Measurements from ENCODE around the gene A2M. TPM values are rescaled to one million over a fixed set of nuclear protein-coding genes. Genes with fewer than 3 reads are reported as not detected.

A2M gene
- total RNA-seq, 4 donors from 2014 or later = 316 to 600 (median 331) TPM

DNA sequence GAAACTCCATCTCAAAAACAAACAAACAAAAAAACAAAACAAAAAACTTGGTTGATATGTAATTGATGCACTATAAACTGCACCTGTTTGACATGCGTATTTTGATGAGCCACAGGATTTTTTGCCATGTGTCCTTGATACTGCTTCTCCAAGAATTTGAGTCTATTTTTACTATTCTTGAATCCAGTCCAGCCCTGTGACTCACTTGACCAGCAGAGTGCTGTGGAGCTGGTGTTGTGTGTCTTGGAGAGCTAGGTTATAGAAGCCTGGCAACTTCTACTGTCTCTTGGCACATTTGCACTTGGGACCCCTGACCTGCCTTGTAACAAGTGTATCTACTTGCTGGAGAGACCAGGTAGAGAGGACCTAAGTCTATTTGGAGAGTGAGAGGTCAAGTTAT lies 74.4 kb downstream of the A2M start:
- TF ChIP-seq, protein P1, sequence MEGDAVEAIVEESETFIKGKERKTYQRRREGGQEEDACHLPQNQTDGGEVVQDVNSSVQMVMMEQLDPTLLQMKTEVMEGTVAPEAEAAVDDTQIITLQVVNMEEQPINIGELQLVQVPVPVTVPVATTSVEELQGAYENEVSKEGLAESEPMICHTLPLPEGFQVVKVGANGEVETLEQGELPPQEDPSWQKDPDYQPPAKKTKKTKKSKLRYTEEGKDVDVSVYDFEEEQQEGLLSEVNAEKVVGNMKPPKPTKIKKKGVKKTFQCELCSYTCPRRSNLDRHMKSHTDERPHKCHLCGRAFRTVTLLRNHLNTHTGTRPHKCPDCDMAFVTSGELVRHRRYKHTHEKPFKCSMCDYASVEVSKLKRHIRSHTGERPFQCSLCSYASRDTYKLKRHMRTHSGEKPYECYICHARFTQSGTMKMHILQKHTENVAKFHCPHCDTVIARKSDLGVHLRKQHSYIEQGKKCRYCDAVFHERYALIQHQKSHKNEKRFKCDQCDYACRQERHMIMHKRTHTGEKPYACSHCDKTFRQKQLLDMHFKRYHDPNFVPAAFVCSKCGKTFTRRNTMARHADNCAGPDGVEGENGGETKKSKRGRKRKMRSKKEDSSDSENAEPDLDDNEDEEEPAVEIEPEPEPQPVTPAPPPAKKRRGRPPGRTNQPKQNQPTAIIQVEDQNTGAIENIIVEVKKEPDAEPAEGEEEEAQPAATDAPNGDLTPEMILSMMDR (IDR thresholded peaks at IDR 0.05; ENCODE audit: low read depth) = no peak

DNA sequence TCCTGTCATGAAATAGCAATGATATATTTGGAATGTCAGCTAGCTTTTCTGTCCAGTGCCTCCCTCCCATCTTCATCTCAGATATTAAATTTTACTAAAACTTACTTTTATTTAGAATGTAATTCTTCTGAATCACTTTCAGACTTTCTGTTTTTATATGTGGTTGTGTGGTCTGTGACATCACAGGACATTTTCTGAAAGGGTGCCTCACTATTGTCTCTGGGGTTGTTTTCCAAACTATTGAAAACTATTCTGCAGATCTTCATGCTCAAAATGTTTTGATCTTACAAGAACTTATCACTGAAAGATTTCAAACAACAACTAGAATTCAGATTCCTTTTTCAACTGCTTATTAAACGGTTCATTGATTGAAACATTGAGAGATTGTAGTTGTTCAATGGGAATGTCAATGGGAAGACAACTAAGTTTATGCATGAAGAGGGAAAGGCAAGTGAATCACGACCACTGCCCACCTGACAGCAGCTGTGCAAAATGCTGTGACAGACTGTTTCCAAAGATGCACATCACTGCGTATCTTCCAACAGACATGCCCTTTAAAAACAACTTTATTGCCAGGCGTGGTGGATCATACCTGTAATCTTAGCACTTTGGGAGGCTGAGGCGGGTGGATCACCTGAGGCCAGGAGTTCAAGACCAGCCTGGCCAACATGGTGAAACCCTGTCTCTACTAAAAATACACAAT lies 75.1 kb downstream of the A2M start:
- TF ChIP-seq, protein P1 (IDR thresholded peaks at IDR 0.05; ENCODE audit: low read depth) = no peak

DNA sequence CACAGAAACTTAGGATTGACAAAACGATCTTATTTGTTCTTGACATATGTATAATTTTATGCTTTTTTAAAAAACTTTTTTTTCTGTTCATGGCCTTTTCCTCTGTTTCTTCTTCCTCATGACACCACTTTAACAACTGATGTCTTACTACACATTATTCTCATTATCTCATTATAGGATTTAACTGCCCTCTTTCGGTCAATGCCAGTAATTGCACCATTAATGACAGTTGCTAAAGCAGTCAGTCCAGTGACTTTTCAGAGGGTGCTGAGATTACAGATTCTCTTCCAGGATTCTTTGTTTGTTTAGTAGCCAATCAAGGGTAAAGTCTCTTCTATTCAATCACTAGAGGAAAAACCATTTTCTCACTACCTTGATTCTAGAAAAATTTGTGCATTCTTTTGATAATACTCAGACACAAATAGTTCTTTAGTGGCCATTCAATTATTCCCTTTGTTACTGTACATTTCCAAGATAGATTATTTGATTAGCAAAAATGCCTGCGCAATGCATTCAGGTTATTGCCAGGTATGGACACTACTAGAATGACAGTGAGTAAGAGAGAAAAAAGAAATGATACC lies 76.2 kb downstream of the A2M start:
- TF ChIP-seq, protein P1 (IDR thresholded peaks at IDR 0.05; ENCODE audit: low read depth) = no peak

DNA sequence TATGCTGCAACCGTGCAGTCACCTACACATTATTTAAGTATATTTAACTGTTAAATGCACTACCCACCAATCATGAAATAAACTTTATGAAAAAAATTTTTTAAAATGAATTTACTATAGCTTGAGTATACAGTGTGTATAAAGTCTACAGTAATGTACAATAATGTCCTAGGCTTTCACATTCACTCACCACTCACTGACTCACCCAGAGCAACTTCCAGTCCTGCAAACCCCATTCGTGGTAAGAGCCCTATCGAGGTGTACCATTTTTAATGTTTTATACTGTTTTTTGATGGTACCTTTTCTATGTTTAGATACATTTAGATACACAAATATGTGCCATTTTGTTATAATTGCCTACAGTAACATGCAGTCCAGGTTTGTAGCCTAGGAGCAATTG lies 78.3 kb downstream of the A2M start:
- TF ChIP-seq, protein P1 (IDR thresholded peaks at IDR 0.05; ENCODE audit: low read depth) = no peak

DNA sequence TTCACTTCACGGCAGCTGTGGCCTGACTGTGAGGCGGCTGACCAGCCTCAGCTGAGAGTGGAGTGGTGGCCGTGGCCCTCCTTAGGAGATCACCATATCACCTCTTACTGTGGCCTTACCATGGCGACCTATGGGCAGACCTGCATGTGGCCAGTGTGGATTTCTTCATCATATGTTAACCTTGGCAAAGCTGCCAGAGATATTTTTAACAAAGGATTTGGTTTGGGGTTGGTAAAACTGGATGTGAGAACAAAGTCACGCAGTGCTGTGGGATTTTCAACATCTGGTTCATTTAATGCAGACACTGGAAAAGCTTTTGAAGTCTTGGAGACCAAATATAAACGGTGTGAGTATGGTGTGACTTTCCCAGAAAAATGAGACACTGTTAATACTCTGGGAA lies 79.5 kb downstream of the A2M start:
- TF ChIP-seq, protein P1 (IDR thresholded peaks at IDR 0.05; ENCODE audit: low read depth) = no peak

DNA sequence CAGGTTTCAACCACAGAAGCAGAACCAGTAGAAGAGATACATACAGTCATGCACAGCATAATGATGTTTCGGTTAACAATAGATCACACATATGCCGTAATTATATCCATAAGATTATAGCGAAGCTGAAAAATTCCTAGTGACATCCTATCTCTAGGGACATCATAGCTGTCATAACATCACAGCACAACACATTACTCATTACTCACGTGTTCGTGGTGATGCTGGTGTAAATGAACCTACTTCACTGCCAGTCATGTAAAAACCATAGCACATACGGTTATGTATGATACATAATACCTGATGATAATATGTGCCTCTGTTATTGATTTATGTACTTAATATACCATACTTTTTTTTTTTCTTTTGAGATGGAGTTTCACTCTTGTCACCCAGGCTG lies 81.6 kb downstream of the A2M start:
- TF ChIP-seq, protein P1 (IDR thresholded peaks at IDR 0.05; ENCODE audit: low read depth) = no peak

DNA sequence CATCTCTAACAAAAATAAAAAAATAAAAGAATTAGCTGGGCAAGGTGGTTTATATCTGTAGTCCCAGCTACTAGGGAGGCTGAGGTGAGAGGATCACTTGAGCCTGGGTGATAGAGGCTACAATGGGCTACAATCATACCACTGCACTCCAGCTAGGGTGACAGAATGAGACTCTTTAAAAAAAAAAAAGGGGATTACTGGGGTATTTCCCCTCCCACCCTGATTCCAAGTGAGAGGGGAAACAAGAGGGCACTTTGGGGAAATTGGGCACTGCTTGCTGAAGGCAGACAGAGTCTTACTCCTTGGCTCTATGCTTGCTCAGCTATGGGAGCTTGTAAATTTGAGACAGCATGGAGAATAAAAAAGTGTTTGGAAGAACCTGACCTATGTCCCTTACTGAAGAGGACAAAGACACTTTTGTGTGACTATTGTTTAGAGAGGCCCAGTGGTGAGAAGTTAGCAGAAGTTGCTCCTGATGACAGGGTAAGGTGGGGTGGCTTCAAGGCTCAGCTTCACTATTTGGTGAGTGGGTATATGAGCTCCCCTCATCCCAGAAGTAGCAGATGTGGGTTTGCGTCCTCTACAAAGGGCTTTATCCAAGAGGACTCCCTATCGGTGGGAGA lies 82.3 kb downstream of the A2M start:
- TF ChIP-seq, protein P1 (IDR thresholded peaks at IDR 0.05; ENCODE audit: low read depth) = no peak
